ENCODE measurements around the gene ALDH1L2. TPM values are rescaled to one million over a fixed set of nuclear protein-coding genes. Genes with fewer than 3 reads are reported as not detected.

The ALDH1L2 gene
- total RNA-seq, 4 donors from 2014 or later: 1.3 to 7.6 (median 3.9) TPM

DNA sequence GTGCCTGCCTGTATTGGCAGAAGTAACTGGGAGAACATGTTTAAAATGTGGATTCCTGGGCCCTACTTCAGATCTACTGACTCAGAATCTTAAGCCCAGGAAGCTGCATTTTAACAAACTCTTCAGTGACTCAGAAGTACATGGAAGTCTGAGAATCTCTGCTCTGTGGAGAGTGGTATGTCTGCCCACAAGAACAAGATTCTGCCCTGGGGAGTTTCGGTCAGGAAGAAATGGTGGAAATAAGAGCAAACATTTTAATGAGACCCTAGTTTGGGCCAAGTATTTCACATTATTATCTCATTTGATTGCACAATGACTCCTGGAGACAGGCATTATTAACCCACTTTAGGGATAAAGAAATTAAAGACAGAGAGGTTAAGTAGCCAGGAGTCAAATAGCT, 8.2 kb downstream of the ALDH1L2 start:
- TF ChIP-seq POLR2A (IDR thresholded peaks at IDR 0.05) (no peak), POLR2AphosphoS5 (IDR thresholded peaks at IDR 0.05) (no peak), EP300 (IDR thresholded peaks at IDR 0.05) (no peak)
- TF ChIP-seq, protein P1, sequence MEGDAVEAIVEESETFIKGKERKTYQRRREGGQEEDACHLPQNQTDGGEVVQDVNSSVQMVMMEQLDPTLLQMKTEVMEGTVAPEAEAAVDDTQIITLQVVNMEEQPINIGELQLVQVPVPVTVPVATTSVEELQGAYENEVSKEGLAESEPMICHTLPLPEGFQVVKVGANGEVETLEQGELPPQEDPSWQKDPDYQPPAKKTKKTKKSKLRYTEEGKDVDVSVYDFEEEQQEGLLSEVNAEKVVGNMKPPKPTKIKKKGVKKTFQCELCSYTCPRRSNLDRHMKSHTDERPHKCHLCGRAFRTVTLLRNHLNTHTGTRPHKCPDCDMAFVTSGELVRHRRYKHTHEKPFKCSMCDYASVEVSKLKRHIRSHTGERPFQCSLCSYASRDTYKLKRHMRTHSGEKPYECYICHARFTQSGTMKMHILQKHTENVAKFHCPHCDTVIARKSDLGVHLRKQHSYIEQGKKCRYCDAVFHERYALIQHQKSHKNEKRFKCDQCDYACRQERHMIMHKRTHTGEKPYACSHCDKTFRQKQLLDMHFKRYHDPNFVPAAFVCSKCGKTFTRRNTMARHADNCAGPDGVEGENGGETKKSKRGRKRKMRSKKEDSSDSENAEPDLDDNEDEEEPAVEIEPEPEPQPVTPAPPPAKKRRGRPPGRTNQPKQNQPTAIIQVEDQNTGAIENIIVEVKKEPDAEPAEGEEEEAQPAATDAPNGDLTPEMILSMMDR (IDR thresholded peaks at IDR 0.05): no peak
- H3K27ac ChIP-seq: no peak overlapping the region
- H3K36me3 ChIP-seq: no peaks in the 10 kb centered on the region
- peaks cover 3% of the 10 kb centered on the region for H3K4me1 ChIP-seq
- WGBS: 71% methylated on average over 1 of the region's 1 CpG
- H3K27me3 ChIP-seq: no peaks in the 10 kb centered on the region
- no peak for DNase-seq (ENCODE audit: low spot score in 2 of 2)
- no peak overlapping the region for H3K4me3 ChIP-seq
- H3K9me3 ChIP-seq: no peaks in the 10 kb centered on the region

DNA sequence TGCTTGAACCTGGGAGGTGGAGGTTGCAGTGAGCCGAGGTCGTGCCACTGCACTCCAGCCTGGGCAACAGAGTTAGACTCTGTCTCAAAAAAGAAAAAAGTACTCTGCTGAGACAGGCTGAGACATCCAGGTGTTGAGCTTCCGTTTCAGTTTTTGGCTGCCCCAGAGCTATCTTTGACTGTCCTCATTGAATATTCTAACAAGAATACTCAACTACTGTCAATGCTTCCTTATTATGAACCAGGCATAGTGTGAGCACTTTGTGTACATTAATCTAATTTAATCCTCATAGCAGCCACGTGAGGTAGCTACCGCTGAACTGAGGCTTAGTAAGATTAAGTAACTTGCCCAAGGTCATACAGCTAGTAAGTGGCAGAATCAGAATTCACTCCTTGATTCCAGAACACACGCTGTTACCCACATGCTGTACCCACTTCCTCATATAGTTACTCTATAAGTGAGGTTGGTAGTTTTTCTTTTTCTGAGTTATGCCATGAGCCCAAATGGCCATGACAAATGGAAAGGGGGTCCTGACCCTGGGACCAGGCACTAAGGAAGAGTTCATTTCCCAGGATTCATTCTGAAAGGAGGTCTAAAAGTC, 11.3 kb downstream of the ALDH1L2 start:
- 72% methylated on average over 6 of the region's 6 CpGs for WGBS
- Histone ChIP-seq H3K36me3 (no peaks in the 10 kb centered on the region), H3K27me3 (no peaks in the 10 kb centered on the region), H3K27ac (no peak overlapping the region), H3K4me1 (peaks cover 3% of the 10 kb centered on the region), H3K9me3 (no peaks in the 10 kb centered on the region), H3K4me3 (no peak overlapping the region)
- DNase-seq (ENCODE audit: low spot score in 2 of 2): no peak
- no peak for TF ChIP-seq EP300 (IDR thresholded peaks at IDR 0.05)
- TF ChIP-seq, protein P1 (IDR thresholded peaks at IDR 0.05): no peak
- no peak for TF ChIP-seq POLR2AphosphoS5 (IDR thresholded peaks at IDR 0.05)
- TF ChIP-seq POLR2A (IDR thresholded peaks at IDR 0.05): no peak

DNA sequence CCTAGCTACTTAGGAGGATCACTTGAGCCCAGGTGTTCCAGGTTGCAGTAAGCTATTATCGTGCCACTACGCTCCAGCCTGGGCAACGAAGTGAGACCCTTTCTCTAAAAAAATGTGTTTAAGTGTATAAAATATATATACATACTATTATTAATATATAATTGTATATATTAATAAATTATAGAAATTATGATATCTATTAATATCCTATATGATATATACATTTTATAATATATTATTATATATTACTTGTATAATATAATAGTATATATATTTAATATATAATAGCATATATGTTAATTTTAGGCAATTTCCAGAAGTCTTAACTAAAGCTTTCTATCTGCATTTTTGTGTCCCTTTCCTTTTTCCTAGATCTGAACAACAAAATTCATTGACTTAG, 12.3 kb downstream of the ALDH1L2 start:
- no peak for DNase-seq (ENCODE audit: low spot score in 2 of 2)
- no peak overlapping the region for H3K27ac ChIP-seq
- no peaks in the 10 kb centered on the region for H3K4me1 ChIP-seq
- H3K36me3 ChIP-seq: no peaks in the 10 kb centered on the region
- H3K4me3 ChIP-seq: no peak overlapping the region
- no peaks in the 10 kb centered on the region for H3K27me3 ChIP-seq
- H3K9me3 ChIP-seq: no peaks in the 10 kb centered on the region
- TF ChIP-seq, protein P1 (IDR thresholded peaks at IDR 0.05): no peak
- TF ChIP-seq POLR2A (IDR thresholded peaks at IDR 0.05) (no peak), POLR2AphosphoS5 (IDR thresholded peaks at IDR 0.05) (no peak), EP300 (IDR thresholded peaks at IDR 0.05) (no peak)
- over 99% methylated on average over 3 of the region's 3 CpGs for WGBS

- no peaks in the 10 kb centered on the region for H3K27me3 ChIP-seq
- no peak for DNase-seq (ENCODE audit: low spot score in 2 of 2)
- no peak overlapping the region for H3K4me3 ChIP-seq
- H3K4me1 ChIP-seq: no peaks in the 10 kb centered on the region
- TF ChIP-seq POLR2A (IDR thresholded peaks at IDR 0.05) (no peak), POLR2AphosphoS5 (IDR thresholded peaks at IDR 0.05) (no peak), EP300 (IDR thresholded peaks at IDR 0.05) (no peak)
- TF ChIP-seq, protein P1 (IDR thresholded peaks at IDR 0.05): no peak
- H3K27ac ChIP-seq: no peak overlapping the region
- WGBS: 66% methylated on average over 4 of the region's 4 CpGs
- no peaks in the 10 kb centered on the region for H3K9me3 ChIP-seq
- peaks cover 3% of the 10 kb centered on the region for H3K36me3 ChIP-seq
Observed at GRCh38 chr12:105069936-105070702, 14.1 kb downstream of the ALDH1L2 start.

- Histone ChIP-seq H3K4me1 (no peaks in the 10 kb centered on the region), H3K36me3 (peaks cover 3% of the 10 kb centered on the region), H3K9me3 (no peaks in the 10 kb centered on the region), H3K27ac (no peak overlapping the region), H3K27me3 (no peaks in the 10 kb centered on the region), H3K4me3 (no peak overlapping the region)
- 67% methylated on average over 6 of the region's 6 CpGs for WGBS
- TF ChIP-seq POLR2AphosphoS5 (IDR thresholded peaks at IDR 0.05): no peak
- no peak for TF ChIP-seq POLR2A (IDR thresholded peaks at IDR 0.05)
- TF ChIP-seq EP300 (IDR thresholded peaks at IDR 0.05): no peak
- TF ChIP-seq, protein P1 (IDR thresholded peaks at IDR 0.05): no peak
- no peak for DNase-seq (ENCODE audit: low spot score in 2 of 2)
Observed at GRCh38 chr12:105067511-105068031, 16.7 kb downstream of the ALDH1L2 start.

Data from suprapubic skin (tissue), 4 donors.